Posterior vena cava (tissue), 2 donors: ENCODE measurements around the gene FAAP20. TPM values are rescaled to one million over a fixed set of nuclear protein-coding genes. Genes with fewer than 3 reads are reported as not detected.

Experiments used
- DNase-seq: peaks from one replicate; pipeline ENCODE4 v3.0.0-alpha.2; 2020; ENCODE audit warnings: low spot score
- intact Hi-C, 2 donors: fragments of 100-400 bp; cut with DNase I; formaldehyde crosslinking; loops; one replicate each; pipeline versions ENCODE4 v1.14.1 to v1.14.2; 2022 to 2023
- long read RNA-seq, 2 donors: library from polyadenylated mRNA; unstranded; transcript quantifications; one replicate each; pipeline ENCODE4 v2.0.0, GENCODE V29; 2020 to 2021
- total RNA-seq, 2 donors: library from RNA; stranded (reverse); fragmentation: NEBNext Ultra II Directional; extraction: Animal tissue kit (Norgen Biotek cat#: 25700); gene quantifications; one replicate each; pipeline ENCODE4 v1.2.1, GENCODE V29; 2021
- donor health status: DM: yes; HTN: yes; CAD: no.
- donor health status: DM: yes; HTN: yes; CAD: no.

Gene FAAP20, protein sequence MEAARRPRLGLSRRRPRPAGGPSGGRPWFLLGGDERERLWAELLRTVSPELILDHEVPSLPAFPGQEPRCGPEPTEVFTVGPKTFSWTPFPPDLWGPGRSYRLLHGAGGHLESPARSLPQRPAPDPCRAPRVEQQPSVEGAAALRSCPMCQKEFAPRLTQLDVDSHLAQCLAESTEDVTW
- total RNA-seq: 10 to 100 TPM; 50.7 to 52.9 TPM
- long read RNA-seq, donor 1, transcript FAAP20-202 (4 exons, 729 nt): major isoform, 5 of 28 reads
- long read RNA-seq, donor 1, partial matches to known transcripts: 3 of 28 reads
- long read RNA-seq, donor 1, other reads (novel, unspliced or antisense): 16 of 28 reads
- long read RNA-seq, donor 2, transcript FAAP20-203 (4 exons, 811 nt): major isoform, 11 of 61 reads
- long read RNA-seq, donor 2, transcript FAAP20-202 (4 exons, 729 nt): major isoform, 11 of 61 reads
- long read RNA-seq, donor 2, partial matches to known transcripts: 8 of 61 reads
- long read RNA-seq, donor 2, other reads (novel, unspliced or antisense): 24 of 61 reads

DNA sequence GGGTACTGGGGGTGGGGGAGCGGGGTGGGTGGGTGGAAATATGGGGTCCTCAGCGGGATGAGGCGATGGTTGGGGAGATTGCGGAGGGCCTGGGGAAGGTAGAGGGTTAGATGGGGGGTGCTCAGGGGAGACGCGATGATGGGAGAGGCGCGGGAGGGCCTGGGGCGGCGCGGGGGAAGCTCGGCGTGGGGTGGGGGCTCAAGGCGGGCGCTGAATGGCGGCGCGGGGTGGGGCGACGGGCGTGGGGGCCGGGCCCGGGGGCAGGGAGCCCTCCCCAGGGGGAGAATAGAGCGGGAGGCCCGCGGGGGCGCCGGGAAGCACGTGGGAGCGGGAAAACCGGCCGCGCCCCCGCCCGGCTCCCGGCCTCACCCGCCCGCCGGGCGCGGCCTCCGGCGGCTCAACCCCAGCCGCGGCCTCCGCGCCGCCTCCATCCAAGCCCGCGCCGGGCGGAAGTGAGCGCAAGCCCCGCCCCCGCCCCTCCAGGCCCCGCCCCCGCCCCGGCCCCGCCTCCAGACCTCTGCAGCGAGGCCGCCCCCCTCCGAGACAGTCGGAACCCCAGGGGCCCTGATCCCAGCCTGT, at the start of gene FAAP20:
Gene FAAP20 (minus strand): TSS at position 454 of the 579 bp plus-strand sequence. CDS start 23 bp downstream, at position 431.
- no peak for DNase-seq
- intact Hi-C loops: loop anchor here in 1 of 2 donors (2.0 to 5.0 kb wide), 2 partner anchors 38 to 186 kb away; no protein-coding TSS in a partner anchor

- no peak for DNase-seq
- intact Hi-C loops: no loop called here
These were observed 48.5 kb upstream of the FAAP20 start for GRCh38 chr1:2242814-2243725.

GRCh38 chr1:2241820-2242219, 47.2 kb upstream of the FAAP20 start:
- intact Hi-C loops: no loop called here
- no peak for DNase-seq

DNA sequence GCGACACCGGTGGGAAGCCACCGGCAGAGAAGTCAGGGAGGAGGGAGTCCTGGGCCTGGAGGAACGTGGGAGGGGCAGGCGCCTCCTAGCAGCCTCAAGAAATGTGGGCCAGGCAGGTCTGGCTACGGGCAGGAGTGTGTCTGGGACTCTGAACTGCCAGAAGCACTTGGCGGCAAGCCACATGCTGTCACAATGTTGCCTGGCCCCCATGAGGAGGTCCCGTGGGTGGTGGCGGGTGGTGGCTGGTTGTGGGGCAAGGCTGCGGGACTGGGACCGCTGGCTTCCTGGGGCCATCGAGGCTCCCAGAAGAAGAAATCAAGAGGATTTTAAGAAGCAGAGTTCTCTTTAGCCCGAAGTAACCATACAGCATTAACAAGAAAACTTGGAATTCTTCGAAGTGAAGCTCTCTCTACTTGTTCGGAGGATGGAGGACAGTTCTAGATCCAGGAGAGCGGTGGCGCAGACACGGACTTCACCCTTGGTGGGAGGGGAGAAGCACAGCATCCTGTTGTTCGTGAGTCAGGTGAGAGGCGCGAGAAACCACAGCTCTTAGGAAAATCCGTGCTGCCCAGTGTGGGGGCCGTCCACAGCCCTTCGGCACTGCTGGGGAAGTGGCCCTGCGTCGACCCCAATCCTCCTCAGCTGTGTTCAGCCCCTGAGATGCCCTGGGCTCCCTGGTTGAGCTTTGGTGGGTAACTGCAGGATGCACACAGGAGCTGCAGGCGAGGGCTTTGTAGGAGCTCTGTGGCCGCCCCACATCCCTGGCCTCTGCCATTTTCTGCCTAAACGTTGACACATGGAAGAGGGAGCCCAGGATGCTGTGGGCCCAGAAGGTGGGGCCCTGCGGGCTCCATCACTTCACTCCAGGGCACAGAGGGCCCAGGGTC, 45.9 kb upstream of the FAAP20 start:
- DNase-seq: no peak
- intact Hi-C loops: no loop called here

DNA sequence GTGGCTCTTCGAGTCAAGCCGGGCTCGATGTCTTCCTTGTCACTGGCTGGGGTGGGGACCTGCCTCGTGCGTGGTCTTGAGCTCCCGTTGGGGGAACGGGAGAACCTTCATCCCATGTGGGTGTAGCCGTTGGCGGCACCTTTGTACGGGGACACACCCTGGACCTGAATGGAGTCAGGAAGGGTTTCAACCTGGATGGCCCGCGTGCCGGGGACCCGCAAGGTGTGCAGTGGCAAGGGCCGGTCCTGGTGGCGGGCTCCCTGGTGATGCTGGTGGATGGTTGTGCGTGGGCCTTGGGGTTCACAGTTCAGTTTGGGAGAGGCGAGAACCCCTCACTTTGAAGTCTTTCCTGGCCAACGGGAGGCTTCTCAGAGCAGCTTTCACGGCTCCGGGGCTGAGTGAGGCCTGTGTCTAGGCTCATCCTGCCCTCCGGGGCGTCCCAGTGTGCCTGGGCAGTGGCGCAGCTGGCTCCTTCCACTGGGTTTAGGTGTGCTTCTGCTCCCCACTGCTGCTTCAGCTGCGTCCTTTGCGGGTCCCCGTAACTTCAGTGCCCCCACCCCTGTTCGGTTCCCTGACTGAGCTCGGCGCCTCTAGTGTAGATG, 44.9 kb upstream of the FAAP20 start:
- no peak for DNase-seq
- intact Hi-C loops: loop anchor here in 1 of 2 donors (5.0 kb wide), 1 partner anchor 33 kb away; no protein-coding TSS in a partner anchor

DNA sequence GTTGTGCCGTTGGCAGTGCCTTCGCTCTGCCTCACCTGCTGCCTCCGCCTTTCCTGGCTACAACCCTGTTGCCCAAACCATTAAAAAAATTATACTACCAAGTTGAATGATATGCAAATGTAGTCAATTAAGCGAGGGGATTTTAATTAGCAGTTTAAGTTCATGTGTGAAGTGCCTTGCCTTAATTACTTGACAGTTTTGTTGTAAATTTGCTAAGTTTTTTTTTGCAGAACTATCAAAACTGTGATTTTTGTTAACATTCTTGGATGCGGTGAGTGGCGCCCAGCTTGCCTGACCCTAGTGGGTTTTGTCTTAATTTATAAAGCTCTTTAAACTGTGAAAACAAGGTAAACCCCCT, 44.4 kb upstream of the FAAP20 start:
- DNase-seq: no peak
- intact Hi-C loops: loop anchor here in 1 of 2 donors (5.0 kb wide), 1 partner anchor 33 kb away; no protein-coding TSS in a partner anchor

- intact Hi-C loops: loop anchor here in 1 of 2 donors (5.0 kb wide), 1 partner anchor 34 kb away; no protein-coding TSS in a partner anchor
- DNase-seq: no peak
These were observed 43.9 kb upstream of the FAAP20 start for GRCh38 chr1:2238361-2239012.

DNA sequence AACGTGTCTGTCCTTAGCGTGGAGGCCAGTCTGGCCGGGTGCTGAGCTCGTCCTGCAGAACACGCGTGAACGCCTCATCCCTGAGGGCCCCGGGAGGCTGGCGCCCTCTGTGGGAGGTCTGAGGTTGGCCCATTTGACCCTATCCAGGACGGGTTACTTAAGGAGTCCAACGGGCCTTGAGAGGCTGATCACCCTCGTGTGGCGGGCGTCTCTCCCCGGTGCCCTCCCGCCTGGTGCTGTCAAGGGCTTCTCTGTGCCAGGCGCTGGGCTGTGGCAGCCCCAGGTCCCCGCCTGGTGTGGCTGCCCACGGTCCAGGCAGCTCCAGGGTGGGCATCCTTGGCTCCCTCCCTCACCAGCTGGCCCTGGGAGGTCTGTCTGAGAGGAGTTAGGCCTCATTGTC, 43.2 kb upstream of the FAAP20 start:
- intact Hi-C loops: loop anchor here in 1 of 2 donors (5.0 kb wide), 1 partner anchor 35 kb away; no protein-coding TSS in a partner anchor
- no peak for DNase-seq

DNA sequence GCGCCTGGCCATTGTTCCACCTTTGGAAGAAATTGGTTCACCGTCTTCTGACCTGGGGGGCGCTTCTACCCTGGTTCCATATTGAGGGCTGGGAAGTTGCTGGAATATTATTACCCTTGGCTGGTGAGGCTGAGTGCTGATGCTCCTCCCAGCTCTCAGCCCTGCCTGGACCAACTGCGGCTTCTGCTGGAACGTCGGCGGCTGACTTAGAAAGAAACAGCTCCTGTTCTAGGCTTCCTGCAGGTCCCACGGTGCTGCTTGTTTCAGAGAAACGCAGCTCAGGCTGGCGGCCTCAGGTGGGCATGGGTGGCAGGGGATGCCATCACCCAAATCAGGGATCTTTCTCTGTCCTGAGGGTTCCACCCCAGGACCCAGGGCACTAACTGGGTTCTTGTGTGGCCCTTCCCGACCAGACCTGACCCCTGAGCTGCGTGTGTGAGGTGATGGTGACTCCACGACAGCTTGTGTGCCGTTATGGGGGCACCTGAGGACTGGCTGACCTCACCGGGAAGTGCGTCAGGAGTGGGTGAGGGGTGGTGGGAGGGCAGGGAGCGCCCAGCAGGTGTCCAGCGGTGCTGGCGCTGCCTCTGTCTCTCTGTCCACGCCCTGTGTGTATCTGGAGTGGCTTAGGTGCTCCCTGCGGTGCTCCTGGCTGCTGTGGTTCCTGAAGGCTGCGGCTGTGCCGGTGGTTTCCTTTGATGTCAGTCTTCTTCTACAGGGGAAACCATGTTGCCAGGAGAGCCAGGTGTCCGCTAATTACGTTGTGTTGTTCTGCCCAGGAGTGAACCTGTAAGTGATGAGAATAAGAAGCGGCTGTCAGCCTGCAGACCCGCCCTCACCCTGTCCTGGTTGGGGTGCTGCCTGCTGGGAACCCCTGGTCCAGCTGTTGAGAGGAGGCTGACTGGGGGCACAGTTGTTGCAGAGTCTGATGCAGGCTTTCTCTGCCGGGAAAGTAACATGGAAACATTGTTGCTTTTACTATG, 42.4 kb upstream of the FAAP20 start:
- no peak for DNase-seq
- intact Hi-C loops: loop anchor here in 1 of 2 donors (5.0 kb wide), 1 partner anchor 35 kb away; no protein-coding TSS in a partner anchor

- no peak for DNase-seq
- intact Hi-C loops: loop anchor here in 1 of 2 donors (5.0 kb wide), 1 partner anchor 37 kb away; no protein-coding TSS in a partner anchor
These were observed 40.9 kb upstream of the FAAP20 start for GRCh38 chr1:2235300-2235998.

- intact Hi-C loops: loop anchor here (5.0 kb wide), 4 partner anchors 38 to 83 kb away; partner anchors contain the start of gene FAAP20 (in 1 of the 2)
- DNase-seq: no peak
These were observed 40.2 kb upstream of the FAAP20 start for GRCh38 chr1:2234762-2235113.

DNA sequence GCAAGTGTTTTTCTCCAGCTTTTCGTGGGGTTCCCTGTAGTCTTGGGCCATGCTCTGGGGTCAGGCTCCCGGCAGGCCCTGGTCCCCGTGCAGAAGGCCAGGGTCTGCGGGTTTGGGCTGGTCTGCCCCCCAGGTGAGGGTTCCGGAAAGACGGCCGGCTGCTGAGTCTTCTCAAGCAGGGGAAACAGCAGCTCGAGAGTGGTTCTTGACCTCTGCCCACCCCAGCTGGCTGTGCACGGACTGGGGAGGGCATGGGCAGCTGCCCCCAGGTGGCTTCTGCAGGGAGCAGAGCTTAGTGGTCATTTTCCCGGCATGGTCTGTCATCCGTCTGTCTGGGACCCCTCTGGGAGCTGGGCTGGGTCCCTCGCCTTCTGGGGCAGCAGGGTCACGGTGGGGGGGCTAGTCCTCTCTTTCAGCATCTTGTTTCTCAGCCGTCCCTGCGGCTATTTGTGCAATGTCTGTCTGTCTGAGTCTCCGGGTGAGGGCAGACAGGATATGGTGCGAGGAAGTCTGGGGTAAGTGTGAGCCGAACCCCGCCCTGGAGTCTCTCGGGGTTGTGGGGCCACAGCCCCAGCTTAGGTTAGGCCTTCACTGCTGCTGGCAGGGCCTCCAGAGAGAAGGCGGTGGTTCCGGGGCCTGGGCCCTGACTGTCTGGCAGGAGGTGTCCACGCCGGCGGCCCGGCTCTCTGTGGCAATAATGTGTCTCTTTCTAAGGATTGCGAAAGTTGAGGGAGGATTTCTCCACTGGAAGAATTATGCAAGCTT, 39.6 kb upstream of the FAAP20 start:
- DNase-seq: peak; percentile 98
- intact Hi-C loops: loop anchor here (5.0 kb wide), 3 partner anchors 42 to 83 kb away; partner anchors contain the start of gene FAAP20 (in 1 of the 2)

DNA sequence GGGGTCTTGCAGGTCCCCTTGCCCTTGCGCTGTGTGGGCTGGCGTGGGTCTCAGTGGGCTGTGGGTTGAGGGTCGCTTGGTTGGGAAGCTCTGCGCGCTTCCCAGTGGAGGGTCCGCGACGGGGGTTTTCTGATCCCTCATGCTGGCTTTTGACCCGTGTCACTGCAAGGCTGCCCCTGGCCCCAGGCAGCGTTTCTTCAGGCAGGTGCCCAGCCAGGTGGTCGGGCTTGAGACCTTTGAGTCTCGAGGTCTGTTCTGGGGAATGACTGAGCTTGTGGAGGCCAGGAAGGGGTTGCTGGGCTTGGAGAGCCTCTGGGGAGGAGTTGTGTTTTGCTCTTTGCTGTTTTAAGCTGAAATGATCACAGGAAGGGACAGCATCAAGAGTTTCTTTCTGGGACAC, 38.9 kb upstream of the FAAP20 start:
- intact Hi-C loops: loop anchor here (5.0 kb wide), 3 partner anchors 41 to 84 kb away; partner anchors contain the start of gene FAAP20 (in 1 of the 2)
- no peak for DNase-seq

DNA sequence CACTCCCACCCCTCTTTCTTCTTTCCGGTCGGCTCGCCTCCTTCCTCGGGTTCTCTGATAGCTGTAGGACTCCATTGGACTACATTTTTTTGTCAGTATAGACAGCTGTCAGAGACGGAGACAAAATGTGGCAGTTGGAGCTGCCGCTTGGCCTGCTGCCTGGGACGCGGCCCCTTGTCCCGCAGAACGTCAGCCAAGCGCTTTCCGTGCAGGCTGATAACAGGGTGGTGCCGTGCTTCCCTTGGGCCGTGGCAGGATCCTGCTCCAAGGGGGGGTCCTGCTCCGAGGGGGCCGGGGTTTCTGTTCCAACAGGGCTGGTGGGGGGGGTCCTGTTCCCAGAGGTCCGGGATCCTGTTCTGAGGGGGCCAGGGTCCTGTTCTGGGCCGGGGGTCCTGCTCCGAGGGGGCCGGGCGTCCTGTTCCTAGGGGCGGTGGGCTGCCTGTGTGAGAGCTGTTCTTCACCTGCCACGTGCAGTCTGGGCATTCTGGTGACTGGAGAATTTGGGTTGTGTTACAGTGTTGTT, 38.4 kb upstream of the FAAP20 start:
- no peak for DNase-seq
- intact Hi-C loops: loop anchor here (5.0 kb wide), 3 partner anchors 41 to 84 kb away; partner anchors contain the start of gene FAAP20 (in 1 of the 2)
